ENCODE data around the gene PRKG1.

Gene PRKG1

GRCh38 chr10:52098130-52098529 is 1023.8 kb downstream of the PRKG1 start:
- H3K4me3 ChIP-seq (replicated peaks; ENCODE audit: insufficient read depth, low read length): no peak overlapping the region
- DNase-seq (ENCODE audit: low read depth in 1 of 2, low spot score in 1 of 2): no peak
- H3K27ac ChIP-seq (replicated peaks): no peak overlapping the region
- no peak for TF ChIP-seq POLR2AphosphoS5 (IDR thresholded peaks at IDR 0.05; ENCODE audit: low read depth)
- TF ChIP-seq, protein P1, sequence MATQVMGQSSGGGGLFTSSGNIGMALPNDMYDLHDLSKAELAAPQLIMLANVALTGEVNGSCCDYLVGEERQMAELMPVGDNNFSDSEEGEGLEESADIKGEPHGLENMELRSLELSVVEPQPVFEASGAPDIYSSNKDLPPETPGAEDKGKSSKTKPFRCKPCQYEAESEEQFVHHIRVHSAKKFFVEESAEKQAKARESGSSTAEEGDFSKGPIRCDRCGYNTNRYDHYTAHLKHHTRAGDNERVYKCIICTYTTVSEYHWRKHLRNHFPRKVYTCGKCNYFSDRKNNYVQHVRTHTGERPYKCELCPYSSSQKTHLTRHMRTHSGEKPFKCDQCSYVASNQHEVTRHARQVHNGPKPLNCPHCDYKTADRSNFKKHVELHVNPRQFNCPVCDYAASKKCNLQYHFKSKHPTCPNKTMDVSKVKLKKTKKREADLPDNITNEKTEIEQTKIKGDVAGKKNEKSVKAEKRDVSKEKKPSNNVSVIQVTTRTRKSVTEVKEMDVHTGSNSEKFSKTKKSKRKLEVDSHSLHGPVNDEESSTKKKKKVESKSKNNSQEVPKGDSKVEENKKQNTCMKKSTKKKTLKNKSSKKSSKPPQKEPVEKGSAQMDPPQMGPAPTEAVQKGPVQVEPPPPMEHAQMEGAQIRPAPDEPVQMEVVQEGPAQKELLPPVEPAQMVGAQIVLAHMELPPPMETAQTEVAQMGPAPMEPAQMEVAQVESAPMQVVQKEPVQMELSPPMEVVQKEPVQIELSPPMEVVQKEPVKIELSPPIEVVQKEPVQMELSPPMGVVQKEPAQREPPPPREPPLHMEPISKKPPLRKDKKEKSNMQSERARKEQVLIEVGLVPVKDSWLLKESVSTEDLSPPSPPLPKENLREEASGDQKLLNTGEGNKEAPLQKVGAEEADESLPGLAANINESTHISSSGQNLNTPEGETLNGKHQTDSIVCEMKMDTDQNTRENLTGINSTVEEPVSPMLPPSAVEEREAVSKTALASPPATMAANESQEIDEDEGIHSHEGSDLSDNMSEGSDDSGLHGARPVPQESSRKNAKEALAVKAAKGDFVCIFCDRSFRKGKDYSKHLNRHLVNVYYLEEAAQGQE (IDR thresholded peaks at IDR 0.05; ENCODE audit: insufficient replicate concordance, low read depth): no peak
- TF ChIP-seq GABPA (IDR thresholded peaks at IDR 0.05; ENCODE audit: low read depth): no peak
- no peaks in the 10 kb centered on the region for H3K27me3 ChIP-seq (ENCODE audit: insufficient read depth, poor library complexity, severe bottlenecking)

DNA sequence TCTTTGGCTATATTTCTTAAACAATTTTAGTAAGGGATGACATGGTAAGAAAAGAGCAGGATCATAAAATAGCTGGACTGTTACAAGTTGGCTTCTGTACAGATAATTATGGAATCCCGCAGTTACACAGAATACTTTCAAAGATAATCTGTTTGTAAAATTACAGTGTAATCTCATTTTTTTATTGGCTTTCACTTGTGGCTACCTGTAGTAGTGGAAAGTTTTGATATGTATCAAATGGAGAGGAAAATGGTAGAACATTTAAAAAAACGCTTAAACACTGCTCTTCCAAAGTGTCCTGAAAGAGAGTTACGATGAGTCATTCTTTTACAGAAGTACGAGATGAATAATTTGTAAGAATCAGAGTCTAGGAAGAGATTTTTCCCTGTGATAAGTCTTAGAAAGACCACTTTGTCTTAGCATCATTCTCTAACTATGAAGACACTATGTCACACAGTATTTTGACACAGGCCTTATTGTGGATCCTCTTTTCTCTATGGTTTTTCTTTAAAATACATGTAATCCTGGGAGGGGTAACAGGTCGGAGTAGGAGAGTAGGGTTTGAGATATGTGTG is 1024.8 kb downstream of the PRKG1 start:
- Histone ChIP-seq H3K27ac (replicated peaks) (no peak overlapping the region), H3K4me3 (replicated peaks; ENCODE audit: insufficient read depth, low read length) (no peak overlapping the region), H3K27me3 (ENCODE audit: insufficient read depth, poor library complexity, severe bottlenecking) (no peaks in the 10 kb centered on the region)
- TF ChIP-seq CTCF (IDR thresholded peaks at IDR 0.05; ENCODE audit: insufficient read depth, low read length): no peak
- TF ChIP-seq GABPA (IDR thresholded peaks at IDR 0.05; ENCODE audit: low read depth): no peak
- no peak for TF ChIP-seq SPI1 (IDR thresholded peaks at IDR 0.05; ENCODE audit: borderline replicate concordance, low read depth)
- TF ChIP-seq POLR2AphosphoS5 (IDR thresholded peaks at IDR 0.05; ENCODE audit: low read depth): no peak
- TF ChIP-seq, protein P1 (IDR thresholded peaks at IDR 0.05; ENCODE audit: insufficient replicate concordance, low read depth): no peak
- no peak for DNase-seq (ENCODE audit: low read depth in 1 of 2, low spot score in 1 of 2)

- Histone ChIP-seq H3K27me3 (ENCODE audit: insufficient read depth, poor library complexity, severe bottlenecking) (no peaks in the 10 kb centered on the region), H3K4me3 (replicated peaks; ENCODE audit: insufficient read depth, low read length) (no peak overlapping the region), H3K27ac (replicated peaks) (no peak overlapping the region)
- no peak for TF ChIP-seq CTCF (IDR thresholded peaks at IDR 0.05; ENCODE audit: insufficient read depth, low read length)
- no peak for TF ChIP-seq GABPA (IDR thresholded peaks at IDR 0.05; ENCODE audit: low read depth)
- TF ChIP-seq, protein P1 (IDR thresholded peaks at IDR 0.05; ENCODE audit: insufficient replicate concordance, low read depth): no peak
- TF ChIP-seq POLR2AphosphoS5 (IDR thresholded peaks at IDR 0.05; ENCODE audit: low read depth): no peak
- TF ChIP-seq SPI1 (IDR thresholded peaks at IDR 0.05; ENCODE audit: borderline replicate concordance, low read depth): no peak
- DNase-seq (ENCODE audit: low read depth in 1 of 2, low spot score in 1 of 2): no peak
Measured at GRCh38 chr10:52100011-52100547, 1025.8 kb downstream of the PRKG1 start.

All from HL-60 (cell line).